ENCODE measurements around the gene UGT1A5. TPM values are rescaled to one million over a fixed set of nuclear protein-coding genes. Genes with fewer than 3 reads are reported as not detected.

UGT1A5 gene
- total and polyA plus RNA-seq, 8 donors = not detected

- no peaks in the 10 kb centered on the region for H3K4me1 ChIP-seq
- no peaks in the 10 kb centered on the region for H3K27me3 ChIP-seq
- ATAC-seq (no peak), FAIRE-seq (no peak), DNase-seq (no peak)
- no peak overlapping the region for H3K4me3 ChIP-seq
- no peak overlapping the region for H3K27ac ChIP-seq
- H3K9me3 ChIP-seq = no peaks in the 10 kb centered on the region
- 73 to 87% methylated on average over 6 of the region's 6 CpGs for WGBS, 2 donors
- intact Hi-C loops (cut with DNase I) = no loop called here
- TF ChIP-seq, protein P1, sequence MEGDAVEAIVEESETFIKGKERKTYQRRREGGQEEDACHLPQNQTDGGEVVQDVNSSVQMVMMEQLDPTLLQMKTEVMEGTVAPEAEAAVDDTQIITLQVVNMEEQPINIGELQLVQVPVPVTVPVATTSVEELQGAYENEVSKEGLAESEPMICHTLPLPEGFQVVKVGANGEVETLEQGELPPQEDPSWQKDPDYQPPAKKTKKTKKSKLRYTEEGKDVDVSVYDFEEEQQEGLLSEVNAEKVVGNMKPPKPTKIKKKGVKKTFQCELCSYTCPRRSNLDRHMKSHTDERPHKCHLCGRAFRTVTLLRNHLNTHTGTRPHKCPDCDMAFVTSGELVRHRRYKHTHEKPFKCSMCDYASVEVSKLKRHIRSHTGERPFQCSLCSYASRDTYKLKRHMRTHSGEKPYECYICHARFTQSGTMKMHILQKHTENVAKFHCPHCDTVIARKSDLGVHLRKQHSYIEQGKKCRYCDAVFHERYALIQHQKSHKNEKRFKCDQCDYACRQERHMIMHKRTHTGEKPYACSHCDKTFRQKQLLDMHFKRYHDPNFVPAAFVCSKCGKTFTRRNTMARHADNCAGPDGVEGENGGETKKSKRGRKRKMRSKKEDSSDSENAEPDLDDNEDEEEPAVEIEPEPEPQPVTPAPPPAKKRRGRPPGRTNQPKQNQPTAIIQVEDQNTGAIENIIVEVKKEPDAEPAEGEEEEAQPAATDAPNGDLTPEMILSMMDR (IDR thresholded peaks at IDR 0.05) = no peak
- no peaks in the 10 kb centered on the region for H3K36me3 ChIP-seq
These were observed 103.2 kb downstream of the UGT1A5 start for GRCh38 chr2:233815861-233816260.

GRCh38 chr2:233816334-233816733 is 103.6 kb downstream of the UGT1A5 start:
- DNase-seq = peak in 2 of 6 donors; percentile 6
- intact Hi-C loops (cut with DNase I) = no loop called here
- Histone ChIP-seq H3K27ac (no peak overlapping the region), H3K9me3 (no peaks in the 10 kb centered on the region), H3K36me3 (no peaks in the 10 kb centered on the region), H3K4me1 (no peaks in the 10 kb centered on the region), H3K4me3 (no peak overlapping the region), H3K27me3 (no peaks in the 10 kb centered on the region)
- TF ChIP-seq, protein P1 (IDR thresholded peaks at IDR 0.05) = no peak
- FAIRE-seq = no peak
- 57 to 60% methylated on average over 2 of the region's 2 CpGs for WGBS, 2 donors
- ATAC-seq = no peak

- Histone ChIP-seq H3K27ac (no peak overlapping the region), H3K36me3 (no peaks in the 10 kb centered on the region), H3K4me3 (no peak overlapping the region), H3K27me3 (no peaks in the 10 kb centered on the region), H3K4me1 (no peaks in the 10 kb centered on the region), H3K9me3 (no peaks in the 10 kb centered on the region)
- intact Hi-C loops (cut with DNase I) = no loop called here
- no peak for ATAC-seq
- DNase-seq = peak in 3 of 6 donors; percentile 3 to 19 (median 11)
- 84 to 86% methylated on average over 4 of the region's 4 CpGs for WGBS, 2 donors
- TF ChIP-seq, protein P1 (IDR thresholded peaks at IDR 0.05) = no peak
- FAIRE-seq = no peak
These were observed 104.1 kb downstream of the UGT1A5 start for GRCh38 chr2:233816771-233817170.

GRCh38 chr2:233817361-233817911 is 104.7 kb downstream of the UGT1A5 start:
- H3K9me3 ChIP-seq = no peaks in the 10 kb centered on the region
- H3K27ac ChIP-seq = no peak overlapping the region
- H3K4me1 ChIP-seq = no peaks in the 10 kb centered on the region
- FAIRE-seq (no peak), ATAC-seq (no peak), DNase-seq (peak in 3 of 6 donors; percentile 4 to 17 (median 8))
- 75 to 83% methylated on average over 3 of the region's 3 CpGs for WGBS, 2 donors
- intact Hi-C loops (cut with DNase I) = no loop called here
- H3K4me3 ChIP-seq = no peak overlapping the region
- TF ChIP-seq, protein P1 (IDR thresholded peaks at IDR 0.05) = no peak
- no peaks in the 10 kb centered on the region for H3K36me3 ChIP-seq
- H3K27me3 ChIP-seq = no peaks in the 10 kb centered on the region

- 80 to 87% methylated on average over 11 of the region's 11 CpGs for WGBS, 2 donors
- peak in 3 of 6 donors; percentile 10 to 34 (median 21) for DNase-seq
- Histone ChIP-seq H3K9me3 (no peaks in the 10 kb centered on the region), H3K4me3 (no peak overlapping the region), H3K4me1 (no peaks in the 10 kb centered on the region), H3K27me3 (no peaks in the 10 kb centered on the region), H3K36me3 (no peaks in the 10 kb centered on the region), H3K27ac (no peak overlapping the region)
- FAIRE-seq = no peak
- ATAC-seq = no peak
- intact Hi-C loops (cut with DNase I) = no loop called here
- TF ChIP-seq, protein P1 (IDR thresholded peaks at IDR 0.05) = no peak
These were observed 105.4 kb downstream of the UGT1A5 start for GRCh38 chr2:233817995-233818638.

Measured in pancreas (tissue), 10 donors.